GM12892 (cell line): ENCODE results near the gene DDR2.
"Not testable (repeated sequence)": the region's sequence is repeated elsewhere in the genome, so short reads cannot be mapped to it uniquely, and the experiment has no call there.

Experiments used
- DNase-seq: peaks from one replicate; pipeline ENCODE4 v3.0.0; 2011; ENCODE audit not compliant: insufficient read length
- FAIRE-seq: peaks from 2 replicates; lab custom pipeline; 2011; peaks lifted over from hg19 to GRCh38; lab: Jason Lieb, UNC
- POLR2A ChIP-seq: IDR thresholded peaks from 2 replicates; pipeline ENCODE4 v1.6.1; 2011; ENCODE audit warnings: low read depth, low read length, control low read depth
- POLR2AphosphoS5 ChIP-seq: IDR thresholded peaks from 2 replicates; pipeline ENCODE4 v1.6.1; 2011; ENCODE audit warnings: low read depth, low read length, control low read depth
- TAF1 ChIP-seq: IDR thresholded peaks from 2 replicates; pipeline ENCODE4 v1.6.1; 2011; ENCODE audit warnings: low read depth, mild to moderate bottlenecking, control low read depth, low read length, borderline replicate concordance

The DDR2 gene

DNA sequence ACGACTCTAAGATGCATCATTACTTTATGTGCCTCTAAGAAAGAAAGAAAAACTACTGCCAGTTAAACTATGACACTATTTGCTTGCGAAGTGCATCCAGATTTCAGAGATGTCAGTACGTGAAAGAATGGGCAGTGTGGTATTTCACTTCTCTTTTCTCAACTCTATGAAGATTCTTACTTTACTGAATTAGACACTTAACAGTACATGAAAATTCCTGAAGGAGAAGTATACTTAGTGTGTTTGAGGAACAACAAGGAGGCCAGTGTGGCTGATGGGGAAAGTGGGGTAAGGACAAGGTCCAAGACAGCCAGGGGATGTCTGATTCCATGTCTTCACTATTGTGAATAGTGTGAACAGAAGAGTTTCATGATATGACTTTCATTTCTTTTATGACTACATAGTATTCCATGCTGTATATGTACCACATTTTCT lies 104.4 kb downstream of the DDR2 start:
- peak; percentile 85 for FAIRE-seq
- no peak for TF ChIP-seq POLR2AphosphoS5
- DNase-seq = no peak

DNA sequence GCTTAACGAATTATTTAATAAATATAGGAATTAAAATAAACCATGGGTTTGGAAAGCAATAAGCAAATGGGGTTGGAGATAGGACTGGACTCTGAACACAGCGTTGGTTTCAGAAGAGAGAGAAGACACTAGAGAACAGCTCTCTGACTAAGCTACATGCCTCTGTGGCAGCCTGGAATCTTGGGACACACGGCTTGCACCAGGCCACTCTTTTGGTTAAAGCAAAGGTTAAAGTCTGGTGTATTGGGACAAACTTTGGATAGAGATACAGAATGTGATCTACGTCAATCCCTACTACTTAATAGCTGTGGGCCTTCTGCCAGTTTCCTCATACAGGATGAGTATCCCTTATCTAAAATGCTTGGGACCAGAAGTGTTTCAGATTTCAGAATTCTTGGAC lies 108.5 kb downstream of the DDR2 start:
- FAIRE-seq (no peak), DNase-seq (no peak)
- TF ChIP-seq POLR2AphosphoS5 = no peak

DNA sequence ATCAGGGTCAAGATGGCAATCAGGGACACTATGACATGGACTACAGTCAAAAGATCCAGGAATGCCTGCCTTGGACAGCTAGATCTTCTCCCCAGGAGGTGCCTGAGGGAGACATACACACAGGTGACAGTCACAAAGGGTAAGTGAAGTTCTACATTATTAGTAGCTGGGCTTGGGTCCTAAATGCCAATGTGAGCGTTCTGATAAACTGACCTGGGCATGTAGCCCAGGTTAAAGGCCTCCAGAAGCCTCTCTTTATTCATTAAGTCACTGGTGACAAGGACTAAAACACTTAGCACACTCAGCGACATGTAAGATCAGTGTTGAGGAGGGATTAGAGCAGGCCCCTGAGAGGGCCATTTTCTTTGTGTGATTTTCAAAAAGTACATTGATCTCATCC lies 109.3 kb downstream of the DDR2 start:
- FAIRE-seq (no peak), DNase-seq (no peak)
- TF ChIP-seq POLR2AphosphoS5 (no peak), POLR2A (no peak), TAF1 (no peak)

DNA sequence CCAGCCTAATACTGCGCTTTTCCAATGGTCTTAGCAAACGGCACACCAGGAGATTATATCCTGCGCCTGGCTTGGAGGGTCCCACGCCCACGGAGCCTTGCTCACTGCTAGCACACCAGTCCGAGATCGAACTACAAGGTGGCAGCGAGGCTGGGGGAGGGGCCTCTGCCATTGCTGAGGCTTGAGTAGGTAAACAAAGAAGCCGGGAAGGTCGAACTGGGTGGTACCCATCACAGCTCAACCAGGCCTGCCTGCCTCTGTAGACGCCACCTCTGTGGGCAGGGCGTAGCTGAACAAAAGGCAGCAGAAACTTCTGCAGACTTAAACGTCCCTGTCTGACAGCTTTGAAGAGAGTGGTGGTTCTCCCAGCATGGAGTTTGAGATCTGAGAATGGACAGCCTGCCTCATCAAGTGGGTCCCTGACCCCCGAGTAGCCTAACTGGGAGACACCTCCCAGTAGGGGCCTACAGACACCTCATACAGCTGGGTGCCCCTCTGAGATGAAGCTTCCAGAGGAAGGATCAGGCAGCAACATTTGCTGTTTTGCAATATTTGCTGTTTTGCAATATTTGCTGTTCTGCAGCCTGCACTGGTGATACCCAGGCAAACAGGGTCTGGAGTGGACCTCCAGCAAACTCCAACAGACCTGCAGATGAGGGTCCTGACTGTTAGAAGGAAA lies 114.1 kb downstream of the DDR2 start:
- not testable (repeated sequence) for DNase-seq, FAIRE-seq

DNA sequence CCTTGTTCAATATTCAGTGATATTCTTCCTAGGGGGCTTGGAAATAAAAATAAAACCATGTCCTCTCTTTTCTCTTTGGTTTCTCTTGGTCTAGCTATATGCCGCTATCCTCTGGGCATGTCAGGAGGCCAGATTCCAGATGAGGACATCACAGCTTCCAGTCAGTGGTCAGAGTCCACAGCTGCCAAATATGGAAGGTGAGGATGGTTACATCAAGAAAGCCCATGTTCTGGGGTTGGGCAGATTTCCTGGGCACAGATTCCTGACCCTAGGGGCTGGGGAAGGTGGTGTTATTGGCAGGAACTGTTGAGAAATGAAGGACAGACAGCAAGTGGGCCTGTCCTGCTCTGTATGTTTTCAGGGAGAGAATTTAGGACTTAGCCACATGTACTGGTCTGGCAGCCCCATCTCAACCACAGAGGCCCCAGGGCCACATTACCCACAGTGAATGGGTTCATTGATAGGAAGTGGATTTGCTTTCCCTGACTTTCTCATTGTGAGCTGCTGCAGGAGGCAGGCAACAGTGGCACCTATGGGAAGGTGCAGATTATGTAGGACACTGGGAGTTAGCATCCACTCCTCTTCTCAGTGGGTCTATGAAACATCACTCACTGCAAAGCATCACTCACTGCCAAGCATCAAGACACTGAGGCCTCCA lies 120.9 kb downstream of the DDR2 start:
- DNase-seq (no peak), FAIRE-seq (no peak)
- TF ChIP-seq TAF1 (no peak), POLR2AphosphoS5 (no peak), POLR2A (no peak)

DNA sequence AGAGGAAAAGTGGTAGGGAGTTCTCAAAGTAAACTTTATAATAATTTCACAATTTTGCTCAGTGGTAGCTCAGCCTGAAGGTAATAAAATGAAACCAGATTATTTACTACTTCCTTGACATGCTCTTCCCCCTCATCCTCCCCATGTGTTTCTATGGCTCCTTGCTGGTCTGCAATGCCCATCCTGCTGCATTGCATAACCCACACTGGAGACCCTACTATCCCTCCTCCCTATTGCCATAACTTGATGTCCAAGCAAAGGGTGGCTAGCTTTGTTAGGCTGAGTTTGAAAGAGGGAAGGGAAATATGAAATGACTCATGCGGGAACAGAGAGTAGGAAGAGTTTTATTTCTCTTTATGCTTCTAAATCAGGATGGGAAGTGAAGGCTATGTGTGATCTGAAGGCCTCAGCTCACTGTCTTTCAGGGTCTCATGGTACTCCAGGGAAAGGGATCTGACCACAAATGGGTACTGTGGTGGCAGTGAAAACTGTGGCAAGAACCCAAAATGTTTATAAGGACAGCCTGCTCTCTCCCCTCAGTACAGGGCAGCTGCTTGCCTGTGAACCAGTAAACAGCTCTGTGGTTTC lies 121.8 kb downstream of the DDR2 start:
- DNase-seq (no peak), FAIRE-seq (no peak)
- TF ChIP-seq POLR2AphosphoS5 (no peak), POLR2A (no peak), TAF1 (no peak)

DNA sequence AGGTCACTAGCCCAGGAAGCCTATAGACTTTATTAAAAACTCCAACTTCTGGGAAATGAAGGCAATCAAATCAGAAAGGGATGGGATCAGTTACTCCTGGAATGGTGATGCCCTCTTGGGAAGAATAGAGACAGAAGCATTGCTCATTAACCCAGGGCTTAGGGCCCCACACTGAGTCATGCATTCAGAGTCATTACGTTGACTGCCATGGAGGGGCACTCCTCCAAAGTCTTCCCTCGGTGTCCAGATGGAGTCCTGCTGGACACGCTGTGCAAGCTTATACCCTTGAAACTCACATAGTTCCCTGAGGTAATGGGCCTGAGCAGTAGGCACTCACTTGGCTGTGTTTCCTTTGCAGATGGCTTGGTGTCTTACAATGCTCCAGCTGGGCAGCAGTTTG lies 123.0 kb downstream of the DDR2 start:
- FAIRE-seq = no peak
- TF ChIP-seq TAF1 = no peak
- no peak for DNase-seq

DNA sequence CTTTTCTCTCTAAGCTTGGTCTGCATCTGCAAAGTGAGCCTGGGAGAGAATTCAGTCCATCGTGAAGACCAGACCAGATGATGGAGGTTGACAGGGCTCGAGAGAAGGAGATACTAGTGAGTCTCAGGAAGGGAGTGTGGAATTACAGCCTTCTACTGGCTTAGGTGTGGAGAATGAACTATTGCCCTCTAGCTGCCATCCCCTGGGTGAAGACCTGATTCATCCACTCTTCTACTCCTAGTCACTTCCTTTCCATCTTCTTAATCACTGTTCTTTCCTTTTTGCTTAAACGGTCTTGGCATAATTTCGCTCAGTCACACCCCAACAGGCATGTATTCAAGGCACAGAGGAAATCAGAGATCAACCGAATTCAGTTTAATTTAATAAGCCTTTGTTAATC lies 124.3 kb downstream of the DDR2 start:
- FAIRE-seq (no peak), DNase-seq (no peak)
- no peak for TF ChIP-seq TAF1
- no peak for TF ChIP-seq POLR2A
- no peak for TF ChIP-seq POLR2AphosphoS5

DNA sequence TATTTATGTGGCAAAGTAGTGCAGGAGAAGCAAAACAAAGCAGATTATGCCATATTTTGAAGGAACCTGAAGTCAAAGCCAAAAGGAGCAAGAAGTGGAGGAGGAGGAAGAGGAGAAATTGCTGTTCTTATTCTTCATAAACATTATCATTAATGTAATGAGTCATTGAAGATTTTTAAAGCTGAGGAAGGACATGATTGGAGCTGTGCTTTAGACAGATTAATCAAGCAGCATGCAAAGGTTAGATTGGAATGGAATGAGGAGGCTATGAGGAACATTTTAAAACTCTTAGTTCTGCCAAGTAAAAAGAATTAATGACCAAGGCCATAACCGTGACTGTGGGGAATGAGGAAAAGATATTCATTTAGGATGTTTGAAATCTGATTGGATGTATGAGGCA lies 125.2 kb downstream of the DDR2 start:
- DNase-seq = no peak

DNA sequence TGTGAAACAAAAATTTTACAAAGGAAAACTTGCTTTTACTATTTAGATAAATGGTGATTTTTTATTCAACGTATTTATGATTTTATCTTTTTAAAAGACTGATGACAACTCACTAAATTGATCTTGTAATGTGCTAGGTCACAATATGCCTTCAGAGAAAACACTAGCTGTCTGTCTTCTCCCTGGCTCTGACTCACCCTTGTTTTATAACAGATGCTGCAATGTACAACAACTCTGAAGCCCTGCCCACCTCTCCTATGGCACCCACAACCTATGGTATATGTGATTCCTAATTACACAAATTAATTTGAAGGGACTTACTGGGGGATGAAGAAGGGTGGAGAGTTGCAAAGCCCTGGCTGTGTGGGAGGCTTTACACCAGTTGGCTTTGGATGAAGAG lies 133.5 kb downstream of the DDR2 start:
- FAIRE-seq = no peak
- TF ChIP-seq POLR2AphosphoS5 (no peak), POLR2A (no peak), TAF1 (no peak)
- DNase-seq = no peak

More for the DNA sequence above, 125.2 kb downstream of the DDR2 start:
- no peak for FAIRE-seq
- TF ChIP-seq POLR2A = no peak
- TF ChIP-seq TAF1 = no peak
- no peak for TF ChIP-seq POLR2AphosphoS5

DNA sequence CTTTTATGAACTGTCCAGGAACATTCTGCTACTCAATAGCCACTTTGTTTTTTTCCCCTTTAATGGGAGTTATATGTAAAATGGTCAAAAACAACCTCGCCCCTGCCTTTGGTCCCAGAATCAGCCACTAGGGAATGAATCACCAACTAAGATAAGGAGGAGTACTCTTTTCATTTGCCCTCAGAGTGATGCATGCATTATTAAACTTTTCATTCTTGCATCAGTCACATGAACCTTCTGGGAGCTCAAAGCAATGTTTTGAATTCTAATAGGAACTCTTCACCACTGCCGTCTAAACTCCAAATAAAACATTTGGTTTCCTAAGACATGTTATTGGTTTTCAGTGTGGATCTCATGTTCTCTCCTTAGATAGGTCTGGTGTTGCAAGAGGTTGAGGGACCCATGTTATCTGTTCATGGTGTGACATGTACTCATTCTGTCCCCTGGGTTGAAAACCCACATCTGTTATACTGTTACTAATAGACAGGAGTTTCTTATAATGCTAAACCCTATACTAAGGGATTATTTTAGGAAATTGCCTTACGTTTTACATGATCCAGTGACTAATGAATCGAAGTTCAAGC lies 140.4 kb downstream of the DDR2 start:
- FAIRE-seq (no peak), DNase-seq (no peak)
- TF ChIP-seq POLR2A (no peak), TAF1 (no peak), POLR2AphosphoS5 (no peak)

DNA sequence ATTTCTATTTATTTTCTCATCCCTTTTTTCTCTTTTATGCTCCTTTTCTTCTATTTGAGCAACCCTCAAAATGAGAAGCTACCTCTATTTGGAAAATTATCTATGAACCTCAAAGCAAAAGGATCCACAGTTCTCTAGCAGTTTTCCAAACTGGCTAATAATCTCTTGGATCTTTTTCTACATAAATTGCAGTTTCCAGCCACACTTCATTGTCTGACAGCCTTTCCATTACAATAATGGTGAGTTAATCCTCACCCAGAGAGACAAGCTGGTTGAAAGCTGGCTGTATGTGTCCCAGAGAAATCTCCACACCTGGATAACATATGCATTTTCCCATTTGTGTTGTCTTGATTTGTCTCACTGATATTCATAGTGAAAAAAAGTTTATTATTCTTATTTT lies 141.7 kb downstream of the DDR2 start:
- DNase-seq (no peak), FAIRE-seq (no peak)
- no peak for TF ChIP-seq TAF1
- no peak for TF ChIP-seq POLR2A
- TF ChIP-seq POLR2AphosphoS5 = no peak

DNA sequence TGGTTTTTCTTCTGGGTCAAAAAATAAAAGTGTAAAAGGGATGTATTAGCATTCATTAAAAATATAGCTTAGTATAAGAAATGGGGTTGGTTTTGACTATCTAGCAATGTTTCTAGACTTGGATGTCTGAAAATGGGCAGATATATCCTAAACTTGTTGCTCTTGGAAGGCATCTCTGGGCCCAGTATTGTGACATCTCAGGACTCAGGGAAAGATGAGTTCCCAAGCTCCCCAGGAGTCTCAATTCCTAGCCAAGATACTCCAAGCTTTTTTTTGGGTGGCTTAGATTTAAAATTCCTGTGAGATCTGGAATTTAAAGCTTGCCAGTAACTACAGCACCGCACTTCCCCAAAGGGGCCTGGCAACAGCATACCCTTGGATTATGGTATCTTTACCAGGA lies 146.8 kb downstream of the DDR2 start:
- DNase-seq (no peak), FAIRE-seq (no peak)
- TF ChIP-seq POLR2AphosphoS5 = no peak
- TF ChIP-seq TAF1 = no peak
- TF ChIP-seq POLR2A = no peak
